Neural cell (in vitro differentiated cells): ENCODE results near the gene SPP1.

Experiments used
- CTCF ChIP-seq: fragments of 450-650 bp; IDR thresholded peaks from 2 replicates; pipeline ENCODE4 v1.5.1; 2014; ENCODE audit warnings: antibody characterized with exemption, mild to moderate bottlenecking, moderate library complexity; ENCODE audit not compliant: poor library complexity, severe bottlenecking
- EP300 ChIP-seq: fragments of 450-650 bp; conservative IDR thresholded peaks from 2 replicates; pipeline ENCODE4 v1.6.1; 2014; ENCODE audit warnings: antibody characterized with exemption, mild to moderate bottlenecking, moderate library complexity; ENCODE audit not compliant: poor library complexity, severe bottlenecking
- EZH2 ChIP-seq: fragments of 200-600, 300-800 bp; shearing (Covaris generic), sonication (generic); IDR thresholded peaks from 2 replicates; pipeline ENCODE4 v1.6.1; 2014; ENCODE audit warnings: antibody characterized with exemption, low read length, borderline replicate concordance, mild to moderate bottlenecking; ENCODE audit not compliant: insufficient read depth, poor library complexity, severe bottlenecking
- MXI1 ChIP-seq: fragments of 450-650 bp; conservative IDR thresholded peaks from 2 replicates; pipeline ENCODE4 v1.6.1; 2014; ENCODE audit warnings: antibody characterized with exemption, mild to moderate bottlenecking; ENCODE audit not compliant: poor library complexity, severe bottlenecking
- POLR2AphosphoS5 ChIP-seq: IDR thresholded peaks from 2 replicates; pipeline ENCODE4 v1.6.1; 2012
- RAD21 ChIP-seq: fragments of 450-650 bp; conservative IDR thresholded peaks from 2 replicates; pipeline ENCODE4 v1.6.1; 2014; ENCODE audit warnings: antibody characterized with exemption, mild to moderate bottlenecking, moderate library complexity
- REST ChIP-seq: IDR thresholded peaks from 2 replicates; pipeline ENCODE4 v1.6.1; 2012; ENCODE audit warnings: borderline replicate concordance
- SMC3 ChIP-seq: fragments of 450-650 bp; conservative IDR thresholded peaks from 2 replicates; pipeline ENCODE4 v1.6.1; 2014; ENCODE audit warnings: antibody characterized with exemption, mild to moderate bottlenecking, moderate library complexity; ENCODE audit not compliant: poor library complexity
- TAF1 ChIP-seq: IDR thresholded peaks from 2 replicates; pipeline ENCODE4 v1.6.1; 2012; ENCODE audit warnings: low read depth

GRCh38 chr4:87983996-87984395 is 8.5 kb downstream of the SPP1 start:
- no peak for TF ChIP-seq CTCF
- TF ChIP-seq TAF1: no peak
- no peak for TF ChIP-seq POLR2AphosphoS5
- no peak for TF ChIP-seq EP300
- no peak for TF ChIP-seq EZH2
- TF ChIP-seq SMC3: no peak
- TF ChIP-seq MXI1: no peak
- no peak for TF ChIP-seq REST
- no peak for TF ChIP-seq RAD21
